ACC112 (cell line): ENCODE data around the gene CPN2.

Experiments
- H2AFZ ChIP-seq: fragments of 200-600 bp; sonication (generic); one replicate; pipeline ENCODE4 v1.6.0; 2017; ENCODE audit warnings: antibody characterized with exemption, low read length; ENCODE audit not compliant: unreplicated experiment
- H3K27ac ChIP-seq: fragments of 200-600 bp; sonication (generic); 2 replicates; pipeline ENCODE4 v1.5.1; 2014; ENCODE audit warnings: low read depth, mild to moderate bottlenecking, antibody characterized with exemption, low read length, moderate library complexity
- H3K27me3 ChIP-seq: fragments of 200-600 bp; sonication (generic); 2 replicates; pipeline ENCODE4 v1.6.1; 2014; ENCODE audit warnings: mild to moderate bottlenecking, antibody characterized with exemption, low read length, moderate library complexity, mixed read lengths; ENCODE audit not compliant: insufficient read depth
- H3K36me3 ChIP-seq: fragments of 200-600 bp; sonication (generic); 2 replicates; pipeline ENCODE4 v1.6.1; 2016; ENCODE audit warnings: mild to moderate bottlenecking, antibody characterized with exemption, low read length, moderate library complexity, mixed read lengths; ENCODE audit not compliant: insufficient read depth
- H3K4me1 ChIP-seq: fragments of 200-600 bp; sonication (generic); one replicate; pipeline ENCODE4 v1.6.1; 2016; ENCODE audit warnings: low read length, mixed read lengths; ENCODE audit not compliant: insufficient read depth, unreplicated experiment, control insufficient read depth
- H3K4me3 ChIP-seq: fragments of 200-600 bp; sonication (generic); 2 replicates; pipeline ENCODE4 v1.5.1; 2014; ENCODE audit warnings: mild to moderate bottlenecking, low read depth, low read length
- H3K79me2 ChIP-seq: fragments of 200-600 bp; sonication (generic); one replicate; pipeline ENCODE4 v1.6.0; 2016; ENCODE audit warnings: low read length; ENCODE audit not compliant: control insufficient read depth, unreplicated experiment, insufficient read depth

Gene CPN2

GRCh38 chr3:194292331-194292730 lies 58.8 kb downstream of the CPN2 start:
- Histone ChIP-seq H3K4me3 (no peak overlapping the region), H2AFZ (no peak overlapping the region), H3K27ac (no peak overlapping the region), H3K36me3 (peaks cover 3% of the 10 kb centered on the region; the same call in 1 of the 2 replicates), H3K4me1 (peaks cover 7% of the 10 kb centered on the region), H3K27me3 (0 out of 2 replicates have a peak, but pooled peaks cover 5% of the 10 kb centered on the region), H3K79me2 (no peaks in the 10 kb centered on the region)
